ENCODE results near the gene GNAS.
A peak's percentile ranks its signal among the peaks of the same experiment; 100 is the strongest.

GNAS gene

GRCh38 chr20:58871533-58872102 is 19.1 kb downstream of the GNAS start:
- Histone ChIP-seq H2BK5ac (ENCODE audit: low read depth, low read length, poor library complexity, severe bottlenecking) (no peak overlapping the region), H3K79me1 (replicated peaks; ENCODE audit: low read length, poor library complexity, severe bottlenecking) (no peaks in the 10 kb centered on the region), H2AFZ (ENCODE audit: low read depth, low read length) (no peak overlapping the region), H2BK12ac (ENCODE audit: low read length in 2 of 2) (no peak overlapping the region), H3K4me1 (ENCODE audit: control insufficient read depth, insufficient read depth, low read depth, low read length) (peaks cover 4% of the 10 kb centered on the region), H4K91ac (ENCODE audit: low read length) (no peak overlapping the region), H2AK5ac (ENCODE audit: low read length, severe bottlenecking) (no peak overlapping the region), H3K27ac (ENCODE audit: low read length, poor library complexity, severe bottlenecking) (no peak overlapping the region), H3K14ac (ENCODE audit: low read length in 2 of 2) (no peak overlapping the region), H3K36me3 (ENCODE audit: control insufficient read depth in 1 of 2, insufficient read depth in 2 of 2, low read depth in 1 of 2, low read length in 2 of 2) (no peaks in the 10 kb centered on the region), H3K9ac (ENCODE audit: low read length) (no peak overlapping the region), H3K27me3 (ENCODE audit: control insufficient read depth in 1 of 2, insufficient read depth in 1 of 2, low read length in 2 of 2) (peaks cover 0 to 13% of the 10 kb centered on the region in 2 experiments), H3K9me3 (ENCODE audit: control insufficient read depth, low read length) (no peaks in the 10 kb centered on the region), H3K18ac (ENCODE audit: low read depth in 1 of 2, low read length in 2 of 2) (no peak overlapping the region), H3K4me3 (ENCODE audit: insufficient read depth in 1 of 2, low read depth in 1 of 2, low read length in 2 of 2) (no peak overlapping the region), H3K4ac (ENCODE audit: low read depth in 1 of 2, low read length in 2 of 2) (no peak overlapping the region), H2BK120ac (ENCODE audit: low read depth, low read length) (no peak overlapping the region), H2BK15ac (ENCODE audit: low read depth, poor library complexity, severe bottlenecking) (peak overlapping the region; percentile 16), H3K4me2 (ENCODE audit: low read length, poor library complexity, severe bottlenecking) (no peak overlapping the region), H3K23ac (ENCODE audit: low read length in 2 of 2) (no peak overlapping the region), H4K8ac (ENCODE audit: low read length) (no peak overlapping the region)
- DNase-seq = no peak
- 82% methylated on average over 5 of the region's 8 CpGs for WGBS

GRCh38 chr20:58874469-58874868 is 22.0 kb downstream of the GNAS start:
- DNase-seq = no peak

GRCh38 chr20:58875111-58875510 is 22.6 kb downstream of the GNAS start:
- Histone ChIP-seq H3K4me1 (ENCODE audit: control insufficient read depth, insufficient read depth, low read depth, low read length) (peaks cover 4% of the 10 kb centered on the region), H3K23ac (ENCODE audit: low read length in 2 of 2) (no peak overlapping the region), H4K8ac (ENCODE audit: low read length) (no peak overlapping the region), H2AFZ (ENCODE audit: low read depth, low read length) (no peak overlapping the region), H2BK15ac (ENCODE audit: low read depth, poor library complexity, severe bottlenecking) (no peak overlapping the region), H3K36me3 (ENCODE audit: control insufficient read depth in 1 of 2, insufficient read depth in 2 of 2, low read depth in 1 of 2, low read length in 2 of 2) (no peaks in the 10 kb centered on the region), H3K27ac (ENCODE audit: low read length, poor library complexity, severe bottlenecking) (no peak overlapping the region), H2BK5ac (ENCODE audit: low read depth, low read length, poor library complexity, severe bottlenecking) (no peak overlapping the region), H2BK120ac (ENCODE audit: low read depth, low read length) (no peak overlapping the region), H3K18ac (ENCODE audit: low read depth in 1 of 2, low read length in 2 of 2) (no peak overlapping the region), H3K79me1 (replicated peaks; ENCODE audit: low read length, poor library complexity, severe bottlenecking) (no peaks in the 10 kb centered on the region), H3K4me3 (ENCODE audit: insufficient read depth in 1 of 2, low read depth in 1 of 2, low read length in 2 of 2) (no peak overlapping the region), H3K4ac (ENCODE audit: low read depth in 1 of 2, low read length in 2 of 2) (no peak overlapping the region), H3K9ac (ENCODE audit: low read length) (no peak overlapping the region), H3K27me3 (ENCODE audit: control insufficient read depth in 1 of 2, insufficient read depth in 1 of 2, low read length in 2 of 2) (peaks cover 3 to 8% of the 10 kb centered on the region in 2 experiments), H3K4me2 (ENCODE audit: low read length, poor library complexity, severe bottlenecking) (no peak overlapping the region), H2AK5ac (ENCODE audit: low read length, severe bottlenecking) (no peak overlapping the region), H4K91ac (ENCODE audit: low read length) (no peak overlapping the region), H3K14ac (ENCODE audit: low read length in 2 of 2) (no peak overlapping the region), H3K9me3 (ENCODE audit: control insufficient read depth, low read length) (no peaks in the 10 kb centered on the region), H2BK12ac (ENCODE audit: low read length in 2 of 2) (no peak overlapping the region)
- no peak for DNase-seq
- WGBS = 94% methylated on average over 3 of the region's 3 CpGs

More at GRCh38 chr20:58874469-58874868, 22.0 kb downstream of the GNAS start:
- Histone ChIP-seq H3K36me3 (ENCODE audit: control insufficient read depth in 1 of 2, insufficient read depth in 2 of 2, low read depth in 1 of 2, low read length in 2 of 2) (no peaks in the 10 kb centered on the region), H4K91ac (ENCODE audit: low read length) (no peak overlapping the region), H3K23ac (ENCODE audit: low read length in 2 of 2) (no peak overlapping the region), H3K4me1 (ENCODE audit: control insufficient read depth, insufficient read depth, low read depth, low read length) (peaks cover 4% of the 10 kb centered on the region), H3K9ac (ENCODE audit: low read length) (no peak overlapping the region), H4K8ac (ENCODE audit: low read length) (no peak overlapping the region), H3K9me3 (ENCODE audit: control insufficient read depth, low read length) (no peaks in the 10 kb centered on the region), H2AK5ac (ENCODE audit: low read length, severe bottlenecking) (no peak overlapping the region), H2AFZ (ENCODE audit: low read depth, low read length) (no peak overlapping the region), H3K4me3 (ENCODE audit: insufficient read depth in 1 of 2, low read depth in 1 of 2, low read length in 2 of 2) (no peak overlapping the region), H3K14ac (ENCODE audit: low read length in 2 of 2) (no peak overlapping the region), H3K4me2 (ENCODE audit: low read length, poor library complexity, severe bottlenecking) (no peak overlapping the region), H2BK120ac (ENCODE audit: low read depth, low read length) (no peak overlapping the region), H3K18ac (ENCODE audit: low read depth in 1 of 2, low read length in 2 of 2) (no peak overlapping the region), H2BK12ac (ENCODE audit: low read length in 2 of 2) (no peak overlapping the region), H3K27me3 (ENCODE audit: control insufficient read depth in 1 of 2, insufficient read depth in 1 of 2, low read length in 2 of 2) (peaks cover 1 to 6% of the 10 kb centered on the region in 2 experiments), H2BK5ac (ENCODE audit: low read depth, low read length, poor library complexity, severe bottlenecking) (no peak overlapping the region), H3K27ac (ENCODE audit: low read length, poor library complexity, severe bottlenecking) (no peak overlapping the region), H3K79me1 (replicated peaks; ENCODE audit: low read length, poor library complexity, severe bottlenecking) (no peaks in the 10 kb centered on the region), H2BK15ac (ENCODE audit: low read depth, poor library complexity, severe bottlenecking) (no peak overlapping the region), H3K4ac (ENCODE audit: low read depth in 1 of 2, low read length in 2 of 2) (no peak overlapping the region)
- 98% methylated on average over 1 of the region's 1 CpG for WGBS

GRCh38 chr20:58875541-58876134 is 23.1 kb downstream of the GNAS start:
- Histone ChIP-seq H3K79me1 (replicated peaks; ENCODE audit: low read length, poor library complexity, severe bottlenecking) (no peaks in the 10 kb centered on the region), H2BK120ac (ENCODE audit: low read depth, low read length) (no peak overlapping the region), H3K9me3 (ENCODE audit: control insufficient read depth, low read length) (no peaks in the 10 kb centered on the region), H3K9ac (ENCODE audit: low read length) (no peak overlapping the region), H4K91ac (ENCODE audit: low read length) (no peak overlapping the region), H3K23ac (ENCODE audit: low read length in 2 of 2) (no peak overlapping the region), H3K4me1 (ENCODE audit: control insufficient read depth, insufficient read depth, low read depth, low read length) (peaks cover 4% of the 10 kb centered on the region), H3K18ac (ENCODE audit: low read depth in 1 of 2, low read length in 2 of 2) (no peak overlapping the region), H4K8ac (ENCODE audit: low read length) (no peak overlapping the region), H3K14ac (ENCODE audit: low read length in 2 of 2) (no peak overlapping the region), H2AFZ (ENCODE audit: low read depth, low read length) (no peak overlapping the region), H3K36me3 (ENCODE audit: control insufficient read depth in 1 of 2, insufficient read depth in 2 of 2, low read depth in 1 of 2, low read length in 2 of 2) (no peaks in the 10 kb centered on the region), H2BK15ac (ENCODE audit: low read depth, poor library complexity, severe bottlenecking) (no peak overlapping the region), H3K27ac (ENCODE audit: low read length, poor library complexity, severe bottlenecking) (no peak overlapping the region), H2BK12ac (ENCODE audit: low read length in 2 of 2) (no peak overlapping the region), H3K27me3 (ENCODE audit: control insufficient read depth in 1 of 2, insufficient read depth in 1 of 2, low read length in 2 of 2) (peaks cover 3 to 8% of the 10 kb centered on the region in 2 experiments), H3K4ac (ENCODE audit: low read depth in 1 of 2, low read length in 2 of 2) (no peak overlapping the region), H2AK5ac (ENCODE audit: low read length, severe bottlenecking) (no peak overlapping the region), H3K4me3 (ENCODE audit: insufficient read depth in 1 of 2, low read depth in 1 of 2, low read length in 2 of 2) (no peak overlapping the region), H2BK5ac (ENCODE audit: low read depth, low read length, poor library complexity, severe bottlenecking) (no peak overlapping the region), H3K4me2 (ENCODE audit: low read length, poor library complexity, severe bottlenecking) (peak overlapping the region; percentile 62)
- DNase-seq = no peak
- 87% methylated on average over 11 of the region's 12 CpGs for WGBS
